ENCODE data around the gene TEAD2. TPM values are rescaled to one million over a fixed set of nuclear protein-coding genes. Genes with fewer than 3 reads are reported as not detected.

TEAD2 gene
- total and polyA plus RNA-seq, 9 of the 15 experiments (the other 6 are each of a cell fraction or from before 2014, with no cell fraction given), result 1.6 to 27.0 (median 13.9) TPM

DNA sequence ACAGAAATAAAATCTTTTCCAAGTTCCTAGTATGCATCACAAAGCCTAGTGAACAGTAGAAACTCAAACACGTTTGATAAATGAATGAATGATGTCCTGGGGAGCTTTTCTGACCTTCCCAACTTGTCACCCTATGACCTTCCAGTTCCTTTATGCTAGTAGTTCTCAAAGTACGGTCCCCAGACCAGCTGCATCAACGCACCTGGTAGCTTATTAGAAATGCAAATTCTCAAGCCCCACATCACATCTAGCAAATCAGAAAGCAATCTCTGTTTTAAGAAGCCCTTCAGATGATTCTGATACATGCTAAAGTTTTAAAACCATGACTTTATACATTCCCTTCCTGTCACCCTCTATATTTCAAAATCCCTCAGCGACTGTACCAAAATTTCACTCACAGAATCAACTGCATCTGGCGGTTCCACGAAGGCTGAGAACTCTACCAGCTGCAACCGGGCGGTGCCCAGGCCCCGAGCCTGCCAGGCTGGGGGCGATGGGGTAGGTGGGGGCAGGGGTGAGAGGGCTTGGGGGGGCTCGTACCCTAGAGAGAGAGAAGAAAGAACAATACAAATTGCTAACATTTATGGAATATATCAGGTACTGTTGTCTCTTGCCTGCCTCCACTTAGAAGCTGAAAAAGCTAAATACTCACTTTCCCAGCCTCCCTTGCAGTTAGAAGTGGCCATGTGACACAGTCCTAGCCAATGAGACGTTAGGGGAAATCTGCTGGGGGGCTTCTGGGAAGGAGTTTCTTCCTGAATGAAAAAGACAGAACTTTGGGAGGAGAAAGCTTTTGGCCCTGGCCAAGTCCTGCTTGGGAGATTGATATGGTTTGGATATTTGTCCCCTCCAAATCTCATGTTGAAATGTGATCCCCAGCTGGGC is 13.7 kb downstream of the TEAD2 start:
- Histone ChIP-seq H3K4me1 (replicated peaks in 1 of 2; ENCODE audit: control insufficient read depth in 2 of 2, insufficient read depth in 2 of 2, low read length in 2 of 2) (peaks cover 0 to 5% of the 10 kb centered on the region in 2 experiments; a peak in 3 of 5 replicates), H4K20me1 (replicated peaks; ENCODE audit: control insufficient read depth, insufficient read depth, low read length) (no peaks in the 10 kb centered on the region), H3K9me3 (replicated peaks; ENCODE audit: control insufficient read depth, insufficient read depth, low read depth, low read length) (no peaks in the 10 kb centered on the region), H3K27ac (ENCODE audit: extremely low read depth, low read depth, low read length) (no peak overlapping the region), H3K27me3 (ENCODE audit: control insufficient read depth in 2 of 2, insufficient read depth in 2 of 2, low read length in 2 of 2) (no peaks in the 10 kb centered on the region), H3K4me3 (no peak overlapping the region), H2AFZ (ENCODE audit: low read depth, low read length) (peak overlapping the region; percentile 64), H3K9ac (ENCODE audit: insufficient read depth in 1 of 2, low read depth in 2 of 2, low read length in 2 of 2) (no peak overlapping the region), H3K36me3 (ENCODE audit: control insufficient read depth, insufficient read depth, low read length) (peaks cover 40% of the 10 kb centered on the region; the same call in 2 of the 3 replicates), H3K9me1 (ENCODE audit: control insufficient read depth, insufficient read depth, low read length) (no peaks in the 10 kb centered on the region), H3K79me2 (ENCODE audit: control insufficient read depth, insufficient read depth, low read length) (no peaks in the 10 kb centered on the region), H3K4me2 (ENCODE audit: insufficient read depth, low read length) (no peak overlapping the region)
- ChIA-PET CTCF (ENCODE audit: low intra/inter-chr PET ratio) (no interaction called here), POLR2A (interaction anchor here (0.5 to 0.9 kb wide), 5 partner anchors 10 to 74 kb away, joined by 3 to 4 read pairs (median 3); no protein-coding TSS in a partner anchor)
- no peak for DNase-seq (ENCODE audit: extremely low read depth in 1 of 4, low spot score in 3 of 4)
- peak; percentile 53; the same call in 1 of the 3 replicates for ATAC-seq
- intact Hi-C loops (cut with micrococcal nuclease) (no loop called here), in situ Hi-C loops (cut with MboI) (no loop called here)
- FAIRE-seq, result peak; percentile 15
- 74% methylated on average over 7 of the region's 12 CpGs for WGBS (ENCODE audit: insufficient coverage, low coverage, missing lambda C conversion rate)
- no TSS peak for BruUV-seq (replicated peaks)
- TF ChIP-seq, protein P1, sequence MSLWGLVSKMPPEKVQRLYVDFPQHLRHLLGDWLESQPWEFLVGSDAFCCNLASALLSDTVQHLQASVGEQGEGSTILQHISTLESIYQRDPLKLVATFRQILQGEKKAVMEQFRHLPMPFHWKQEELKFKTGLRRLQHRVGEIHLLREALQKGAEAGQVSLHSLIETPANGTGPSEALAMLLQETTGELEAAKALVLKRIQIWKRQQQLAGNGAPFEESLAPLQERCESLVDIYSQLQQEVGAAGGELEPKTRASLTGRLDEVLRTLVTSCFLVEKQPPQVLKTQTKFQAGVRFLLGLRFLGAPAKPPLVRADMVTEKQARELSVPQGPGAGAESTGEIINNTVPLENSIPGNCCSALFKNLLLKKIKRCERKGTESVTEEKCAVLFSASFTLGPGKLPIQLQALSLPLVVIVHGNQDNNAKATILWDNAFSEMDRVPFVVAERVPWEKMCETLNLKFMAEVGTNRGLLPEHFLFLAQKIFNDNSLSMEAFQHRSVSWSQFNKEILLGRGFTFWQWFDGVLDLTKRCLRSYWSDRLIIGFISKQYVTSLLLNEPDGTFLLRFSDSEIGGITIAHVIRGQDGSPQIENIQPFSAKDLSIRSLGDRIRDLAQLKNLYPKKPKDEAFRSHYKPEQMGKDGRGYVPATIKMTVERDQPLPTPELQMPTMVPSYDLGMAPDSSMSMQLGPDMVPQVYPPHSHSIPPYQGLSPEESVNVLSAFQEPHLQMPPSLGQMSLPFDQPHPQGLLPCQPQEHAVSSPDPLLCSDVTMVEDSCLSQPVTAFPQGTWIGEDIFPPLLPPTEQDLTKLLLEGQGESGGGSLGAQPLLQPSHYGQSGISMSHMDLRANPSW (CRISPR knock-in tag; IDR thresholded peaks at IDR 0.05), result no peak
- no peak for TF ChIP-seq BDP1 (IDR thresholded peaks at IDR 0.05; ENCODE audit: insufficient read depth, insufficient read length)
- TF ChIP-seq CHCHD3 (CRISPR knock-in tag; IDR thresholded peaks at IDR 0.05), result no peak
- no peak for TF ChIP-seq NFE2L1 (tag; IDR thresholded peaks at IDR 0.05; ENCODE audit: borderline replicate concordance, low read depth)
- no peak for TF ChIP-seq SAFB (IDR thresholded peaks at IDR 0.05; ENCODE audit: borderline replicate concordance, low read depth, low read length)
- TF ChIP-seq SIX5 (IDR thresholded peaks at IDR 0.05; ENCODE audit: borderline replicate concordance in 1 of 2, insufficient read depth in 1 of 2, low read depth in 1 of 2, low read length in 2 of 2), result peak in 1 of 2 experiments; percentile 31; a peak in 1 of 4 replicates
- TF ChIP-seq, protein P2, sequence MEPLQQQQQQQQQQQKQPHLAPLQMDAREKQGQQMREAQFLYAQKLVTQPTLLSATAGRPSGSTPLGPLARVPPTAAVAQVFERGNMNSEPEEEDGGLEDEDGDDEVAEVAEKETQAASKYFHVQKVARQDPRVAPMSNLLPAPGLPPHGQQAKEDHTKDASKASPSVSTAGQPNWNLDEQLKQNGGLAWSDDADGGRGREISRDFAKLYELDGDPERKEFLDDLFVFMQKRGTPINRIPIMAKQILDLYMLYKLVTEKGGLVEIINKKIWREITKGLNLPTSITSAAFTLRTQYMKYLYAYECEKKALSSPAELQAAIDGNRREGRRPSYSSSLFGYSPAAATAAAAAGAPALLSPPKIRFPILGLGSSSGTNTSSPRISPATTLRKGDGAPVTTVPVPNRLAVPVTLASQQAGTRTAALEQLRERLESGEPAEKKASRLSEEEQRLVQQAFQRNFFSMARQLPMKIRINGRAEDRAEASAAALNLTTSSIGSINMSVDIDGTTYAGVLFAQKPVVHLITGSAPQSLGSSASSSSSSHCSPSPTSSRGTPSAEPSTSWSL (CRISPR knock-in tag; IDR thresholded peaks at IDR 0.05; ENCODE audit: borderline replicate concordance), result no peak
- no peak for TF ChIP-seq NUFIP1 (IDR thresholded peaks at IDR 0.05; ENCODE audit: partially characterized antibody)
- TF ChIP-seq IFI16 (CRISPR knock-in tag; IDR thresholded peaks at IDR 0.05), result no peak
- no peak for TF ChIP-seq SP1 (CRISPR knock-in tag; IDR thresholded peaks at IDR 0.05)
- TF ChIP-seq SPI1 (IDR thresholded peaks at IDR 0.05; ENCODE audit: borderline replicate concordance, low read depth, low read length), result no peak
- no peak for TF ChIP-seq ADNP (tag; IDR thresholded peaks at IDR 0.05)
- TF ChIP-seq PHF21A (IDR thresholded peaks at IDR 0.05; ENCODE audit: borderline replicate concordance, low read depth), result no peak
- peak; percentile 51; the same call in 1 of the 2 replicates for TF ChIP-seq RAD51 (IDR thresholded peaks at IDR 0.05; ENCODE audit: borderline replicate concordance, low read depth)
- 0 out of 2 replicates have a peak, but pooled peaks have one; percentile 39 for TF ChIP-seq ZNF143 (CRISPR knock-in tag; IDR thresholded peaks at IDR 0.05)
- no peak for TF ChIP-seq JUN (IDR thresholded peaks at IDR 0.05; ENCODE audit: borderline replicate concordance, low read depth, low read length)
- TF ChIP-seq JUN (CRISPR knock-in tag; IDR thresholded peaks at IDR 0.05; ENCODE audit: borderline replicate concordance), result no peak
- TF ChIP-seq POLR2AphosphoS5 (IDR thresholded peaks at IDR 0.05; ENCODE audit: control insufficient read depth, insufficient read depth, low read depth, low read length), result no peak

Measured in K562 (cell line).